Measurements from ENCODE around the gene SLX1A.
"Not testable (repeated sequence)": the region's sequence is repeated elsewhere in the genome, so short reads cannot be mapped to it uniquely, and the experiment has no call there.

Gene SLX1A

DNA sequence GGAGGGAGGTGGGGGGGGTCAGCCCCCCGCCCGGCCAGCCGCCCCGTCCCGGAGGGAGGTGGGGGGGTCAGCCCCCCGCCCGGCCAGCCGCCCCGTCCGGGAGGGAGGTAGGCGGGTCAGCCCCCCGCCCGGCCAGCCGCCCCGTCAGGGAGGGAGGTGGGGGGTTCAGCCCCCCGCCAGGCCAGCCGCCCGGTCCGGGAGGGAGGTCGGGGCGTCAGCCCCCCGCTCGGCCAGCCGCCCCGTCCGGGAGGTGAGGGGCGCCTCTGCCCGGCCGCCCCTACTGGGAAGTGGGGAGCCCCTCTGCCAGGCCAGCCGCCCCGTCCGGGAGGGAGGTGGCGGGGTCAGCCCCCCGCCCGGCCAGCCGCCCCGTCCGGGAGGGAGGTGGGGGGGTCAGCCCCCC is 24.3 kb upstream of the SLX1A start:
- H3K36me3 Mint-ChIP-seq (ENCODE audit: insufficient read depth); H3K9me3 Mint-ChIP-seq; H3K4me3 Mint-ChIP-seq; DNase-seq; H3K27me3 Mint-ChIP-seq; ATAC-seq (replicated peaks); H3K27ac Mint-ChIP-seq: not testable (repeated sequence)
- peaks cover 22 to 25% of the 10 kb centered on the region in 2 donors for H3K4me1 Mint-ChIP-seq (ENCODE audit: low read depth in 2 of 2)

DNA sequence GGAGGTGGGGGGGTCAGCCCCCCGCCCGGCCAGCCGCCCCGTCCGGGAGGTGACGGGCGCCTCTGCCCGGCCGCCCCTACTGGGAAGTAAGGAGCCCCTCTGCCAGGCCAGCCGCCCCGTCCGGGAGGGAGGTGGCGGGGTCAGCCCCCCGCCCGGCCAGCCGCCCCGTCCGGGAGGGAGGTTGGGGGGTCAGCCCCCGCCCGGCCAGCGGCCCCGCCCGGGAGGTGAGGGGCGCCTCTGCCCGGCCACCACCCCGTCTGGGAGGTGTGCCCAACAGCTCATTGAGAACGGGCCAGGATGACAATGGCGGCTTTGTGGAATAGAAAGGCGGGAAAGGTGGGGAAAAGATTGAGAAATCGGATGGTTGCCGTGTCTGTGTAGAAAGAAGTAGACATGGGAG is 23.5 kb upstream of the SLX1A start:
- H3K4me1 Mint-ChIP-seq (ENCODE audit: low read depth in 2 of 2): peaks cover 20% of the 10 kb centered on the region in 2 donors
- not testable (repeated sequence) for H3K4me3 Mint-ChIP-seq; ATAC-seq (replicated peaks); H3K36me3 Mint-ChIP-seq (ENCODE audit: insufficient read depth); H3K9me3 Mint-ChIP-seq; H3K27ac Mint-ChIP-seq; H3K27me3 Mint-ChIP-seq; DNase-seq

GRCh38 chr16:30173054-30173453 is 20.6 kb upstream of the SLX1A start:
- Mint-ChIP-seq H3K36me3 (ENCODE audit: insufficient read depth) (peaks cover 4% of the 10 kb centered on the region), H3K4me1 (ENCODE audit: low read depth in 2 of 2) (no peaks in the 10 kb centered on the region), H3K27ac (no peak overlapping the region), H3K4me3 (no peak overlapping the region), H3K9me3 (no peaks in the 10 kb centered on the region), H3K27me3 (no peaks in the 10 kb centered on the region)
- no peak for DNase-seq
- ATAC-seq (replicated peaks): no peak

DNA sequence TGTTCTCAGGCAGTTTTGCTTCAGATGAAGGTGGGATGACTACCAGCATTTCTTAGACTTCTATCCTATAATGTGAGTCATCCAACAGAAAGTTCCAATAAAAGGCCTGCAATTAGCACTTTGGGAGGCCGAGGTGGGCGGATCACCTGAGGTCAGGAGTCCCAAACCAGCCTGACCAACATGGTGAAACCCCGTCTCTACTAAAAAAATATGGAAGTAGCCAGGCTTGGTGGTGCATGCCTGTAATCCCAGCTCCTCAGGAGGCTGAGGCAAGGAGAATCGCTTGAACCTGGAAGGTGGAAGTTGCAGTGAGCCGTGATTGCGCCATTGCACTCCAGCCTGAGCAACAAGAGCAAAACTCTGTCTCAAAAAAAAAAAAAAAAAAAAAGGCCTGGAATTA is 16.8 kb upstream of the SLX1A start:
- not testable (repeated sequence) for H3K36me3 Mint-ChIP-seq (ENCODE audit: insufficient read depth); H3K27me3 Mint-ChIP-seq; H3K9me3 Mint-ChIP-seq; H3K4me1 Mint-ChIP-seq (ENCODE audit: low read depth in 2 of 2); H3K4me3 Mint-ChIP-seq; H3K27ac Mint-ChIP-seq; DNase-seq; ATAC-seq (replicated peaks)

DNA sequence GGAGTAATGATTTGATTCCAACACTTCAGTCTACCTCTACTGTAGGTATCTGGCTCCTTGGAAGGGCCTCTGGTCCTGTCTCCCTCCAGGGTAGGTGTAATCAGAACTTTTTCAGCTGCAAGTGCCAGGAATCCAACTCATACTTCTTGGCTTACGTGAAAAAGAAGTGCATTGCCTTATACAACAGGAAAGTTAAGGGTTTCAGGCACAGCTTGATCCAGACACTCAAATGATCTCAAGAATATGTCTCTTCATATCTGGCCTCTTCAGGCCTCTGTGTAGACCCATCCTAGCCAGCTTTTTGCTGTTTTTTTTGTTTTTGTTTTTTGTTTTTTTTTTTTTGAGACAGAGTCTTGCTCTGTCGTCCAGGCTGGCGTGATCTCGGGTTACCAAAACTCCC is 14.5 kb upstream of the SLX1A start:
- ATAC-seq (replicated peaks): no peak

DNA sequence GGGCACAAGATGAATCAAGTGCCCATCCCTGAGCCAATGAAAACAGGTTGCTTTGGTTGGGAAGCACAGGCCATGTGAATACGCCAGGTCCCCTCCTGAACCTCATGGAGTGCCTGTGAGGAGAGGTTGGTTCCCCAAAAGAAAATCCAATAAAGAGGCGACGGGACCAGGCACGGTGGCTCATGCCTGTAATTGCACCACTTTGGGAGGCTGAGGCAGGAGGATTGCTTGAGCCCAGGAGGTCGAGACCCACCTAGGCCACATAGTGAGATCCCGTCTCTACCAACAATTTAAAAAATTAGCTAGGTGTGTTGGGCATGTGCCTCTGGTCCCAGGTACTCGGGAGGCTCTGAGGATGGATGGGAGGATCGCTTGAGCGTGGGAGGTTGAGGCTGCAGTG is 13.7 kb upstream of the SLX1A start:
- H3K27me3 Mint-ChIP-seq: no peaks in the 10 kb centered on the region
- ATAC-seq (replicated peaks): no peak
- no peak overlapping the region for H3K27ac Mint-ChIP-seq
- H3K4me1 Mint-ChIP-seq (ENCODE audit: low read depth in 2 of 2): peaks cover 11 to 20% of the 10 kb centered on the region in 2 donors
- DNase-seq: no peak
- no peak overlapping the region for H3K4me3 Mint-ChIP-seq
- H3K36me3 Mint-ChIP-seq (ENCODE audit: insufficient read depth): peaks cover 29% of the 10 kb centered on the region
- H3K9me3 Mint-ChIP-seq: no peaks in the 10 kb centered on the region

More for the DNA sequence above, 14.5 kb upstream of the SLX1A start:
- Mint-ChIP-seq H3K27ac (no peak overlapping the region), H3K36me3 (ENCODE audit: insufficient read depth) (peaks cover 22% of the 10 kb centered on the region), H3K27me3 (no peaks in the 10 kb centered on the region), H3K4me1 (ENCODE audit: low read depth in 2 of 2) (peaks cover 5 to 13% of the 10 kb centered on the region in 2 donors), H3K4me3 (no peak overlapping the region), H3K9me3 (no peaks in the 10 kb centered on the region)
- DNase-seq: no peak

GRCh38 chr16:30180741-30181140 is 12.9 kb upstream of the SLX1A start:
- no peaks in the 10 kb centered on the region for H3K9me3 Mint-ChIP-seq
- H3K4me1 Mint-ChIP-seq (ENCODE audit: low read depth in 2 of 2): peaks cover 14 to 22% of the 10 kb centered on the region in 2 donors
- ATAC-seq (replicated peaks) (no peak), DNase-seq (no peak)
- H3K27ac Mint-ChIP-seq: no peak overlapping the region
- H3K36me3 Mint-ChIP-seq (ENCODE audit: insufficient read depth): peaks cover 37% of the 10 kb centered on the region
- no peak overlapping the region for H3K4me3 Mint-ChIP-seq
- H3K27me3 Mint-ChIP-seq: no peaks in the 10 kb centered on the region

DNA sequence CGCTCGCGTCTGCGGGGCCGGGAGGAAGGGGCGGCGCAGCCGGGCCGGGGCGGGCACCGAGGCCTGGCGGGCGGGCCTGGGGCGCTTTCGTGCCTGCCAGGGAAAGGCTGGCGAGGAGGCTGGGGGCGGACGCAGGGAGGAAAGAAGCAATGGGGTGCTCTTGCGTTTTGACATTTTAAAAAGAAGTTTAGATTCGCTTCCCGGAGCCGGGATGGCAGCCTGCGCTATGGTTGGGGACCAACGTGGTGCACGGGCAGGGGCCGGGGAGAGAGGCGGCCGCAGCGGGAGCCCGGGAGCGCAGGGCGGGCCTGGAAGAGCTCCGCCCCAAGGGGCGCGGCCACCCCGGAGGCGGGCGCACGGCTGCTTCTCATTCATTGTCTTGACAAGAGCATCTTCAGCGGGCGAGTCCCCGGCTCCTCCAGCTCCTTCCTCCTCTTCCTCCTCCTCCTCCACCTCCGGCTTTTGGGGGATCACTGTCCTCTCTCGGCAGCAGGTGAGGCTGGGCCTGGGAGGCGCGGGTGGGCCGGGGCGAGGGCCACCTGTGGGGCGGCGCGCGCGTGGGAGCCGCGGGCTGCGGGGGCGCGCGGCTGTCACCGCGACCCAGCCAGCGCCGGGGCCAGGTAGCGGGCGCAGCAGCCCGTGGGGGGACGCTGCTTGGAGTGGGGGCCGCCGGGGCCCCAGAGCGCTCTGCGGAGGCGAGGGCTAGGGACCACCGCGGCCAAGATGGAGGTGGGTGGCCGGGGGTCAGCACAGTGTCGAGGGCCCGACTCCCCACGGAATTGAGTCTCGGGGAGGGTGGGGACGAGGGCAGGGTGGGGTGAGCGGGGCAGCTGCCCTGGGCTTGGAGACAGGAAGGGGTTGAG is 10.2 kb upstream of the SLX1A start, which contains the start of gene CORO1A:
CORO1A (plus strand) TSS at position 370 of the 863 bp plus-strand sequence. CDS start 1,608 bp downstream, outside the sequence.
- no peaks in the 10 kb centered on the region for H3K27me3 Mint-ChIP-seq
- peaks cover 28 to 40% of the 10 kb centered on the region in 2 donors for H3K4me1 Mint-ChIP-seq (ENCODE audit: low read depth in 2 of 2)
- peak within 1 kb of the TSS; percentile 93 to 98 for H3K4me3 Mint-ChIP-seq
- H3K9me3 Mint-ChIP-seq: no peaks in the 10 kb centered on the region
- DNase-seq (peak; percentile 74 to 78 (median 74)), ATAC-seq (replicated peaks) (peak; percentile 36)
- H3K36me3 Mint-ChIP-seq (ENCODE audit: insufficient read depth): peaks cover 64% of the 10 kb centered on the region
- H3K27ac Mint-ChIP-seq: peak within 1 kb of the TSS; percentile 89 to 95

DNA sequence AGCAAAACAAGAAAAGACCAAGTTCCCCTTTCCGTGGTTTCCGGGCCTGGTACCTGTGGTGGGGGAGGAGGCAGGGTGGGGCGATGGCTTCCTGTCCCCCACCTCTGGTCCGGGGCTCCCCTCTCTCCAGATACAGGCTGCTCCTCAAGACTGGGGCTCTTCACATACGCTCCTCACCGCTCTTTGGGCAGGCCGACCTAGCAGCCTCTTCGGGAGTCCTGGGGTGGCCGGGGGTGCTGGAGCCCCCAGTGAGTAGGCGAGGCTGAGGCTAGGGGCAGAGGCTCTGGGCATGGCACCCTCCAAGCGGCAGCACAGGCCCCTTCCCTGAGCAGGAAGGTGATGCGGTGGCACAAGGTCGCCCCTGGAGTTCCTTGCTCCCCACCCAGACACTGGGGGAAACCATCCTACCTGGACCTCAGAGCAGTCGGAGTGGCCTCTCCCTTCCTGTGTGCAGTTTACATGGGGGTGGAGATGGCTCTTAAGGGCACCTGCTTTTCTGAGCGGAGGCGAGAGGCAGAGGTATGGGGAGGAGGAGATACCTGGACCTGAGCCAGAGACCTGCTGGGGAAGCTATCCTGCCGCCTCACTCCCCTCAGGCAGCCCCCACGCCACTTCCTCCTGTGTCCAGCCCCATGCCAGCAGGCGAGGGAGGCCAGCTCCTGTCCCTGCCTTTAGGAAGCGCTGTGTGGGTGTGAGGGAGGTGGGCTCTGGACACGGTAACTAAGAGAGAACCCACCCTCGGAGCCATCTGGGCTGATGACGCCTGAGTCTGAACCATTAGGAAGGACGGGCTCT is 9.4 kb upstream of the SLX1A start:
- ATAC-seq (replicated peaks): peak; percentile 48
- peaks cover 64% of the 10 kb centered on the region for H3K36me3 Mint-ChIP-seq (ENCODE audit: insufficient read depth)
- peak; percentile 77 to 80 (median 78) for DNase-seq
- peak overlapping the region; percentile 89 to 95 for H3K27ac Mint-ChIP-seq
- H3K9me3 Mint-ChIP-seq: no peaks in the 10 kb centered on the region
- peaks cover 28 to 40% of the 10 kb centered on the region in 2 donors for H3K4me1 Mint-ChIP-seq (ENCODE audit: low read depth in 2 of 2)
- H3K27me3 Mint-ChIP-seq: no peaks in the 10 kb centered on the region
- peak overlapping the region; percentile 93 to 98 for H3K4me3 Mint-ChIP-seq

GRCh38 chr16:30184891-30185682 is 8.6 kb upstream of the SLX1A start:
- DNase-seq: peak; percentile 14 to 33 (median 20)
- Mint-ChIP-seq H3K27ac (peak overlapping the region; percentile 89 to 95), H3K9me3 (no peaks in the 10 kb centered on the region), H3K27me3 (no peaks in the 10 kb centered on the region), H3K4me3 (peak overlapping the region; percentile 93 to 98), H3K36me3 (ENCODE audit: insufficient read depth) (peaks cover 64% of the 10 kb centered on the region), H3K4me1 (ENCODE audit: low read depth in 2 of 2) (peaks cover 28 to 40% of the 10 kb centered on the region in 2 donors)
- ATAC-seq (replicated peaks): no peak

- peaks cover 64% of the 10 kb centered on the region for H3K36me3 Mint-ChIP-seq (ENCODE audit: insufficient read depth)
- peaks cover 28 to 40% of the 10 kb centered on the region in 2 donors for H3K4me1 Mint-ChIP-seq (ENCODE audit: low read depth in 2 of 2)
Measured at GRCh38 chr16:30185683-30186421, 7.8 kb upstream of the SLX1A start.

DNA sequence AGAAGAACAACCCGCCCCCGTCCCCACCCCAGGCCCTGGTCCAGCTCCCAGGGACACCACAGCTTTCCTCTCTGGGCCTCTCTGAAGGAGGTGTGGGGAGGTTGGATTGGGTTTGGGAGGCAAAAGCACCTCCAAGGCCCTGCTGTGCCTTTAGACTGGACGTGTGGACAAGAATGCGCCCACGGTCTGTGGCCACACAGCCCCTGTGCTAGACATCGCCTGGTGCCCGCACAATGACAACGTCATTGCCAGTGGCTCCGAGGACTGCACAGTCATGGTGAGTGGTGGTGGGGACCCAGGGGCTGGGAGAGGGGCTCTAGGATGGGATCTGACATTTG is 7.3 kb upstream of the SLX1A start:
- DNase-seq (peak in 1 of 3 experiments; percentile 20), ATAC-seq (replicated peaks) (peak; percentile 1)
- Mint-ChIP-seq H3K4me3 (peak overlapping the region; percentile 93 to 98), H3K4me1 (ENCODE audit: low read depth in 2 of 2) (peaks cover 28 to 40% of the 10 kb centered on the region in 2 donors), H3K36me3 (ENCODE audit: insufficient read depth) (peaks cover 64% of the 10 kb centered on the region), H3K9me3 (no peaks in the 10 kb centered on the region), H3K27ac (peak overlapping the region; percentile 89 to 95), H3K27me3 (no peaks in the 10 kb centered on the region)

More at GRCh38 chr16:30185683-30186421, 7.8 kb upstream of the SLX1A start:
- DNase-seq (peak; percentile 81 to 82 (median 81)), ATAC-seq (replicated peaks) (peak; percentile 57)
- Mint-ChIP-seq H3K4me3 (peak overlapping the region; percentile 93 to 98), H3K9me3 (no peaks in the 10 kb centered on the region), H3K27ac (peak overlapping the region; percentile 89 to 95), H3K27me3 (no peaks in the 10 kb centered on the region)
